Gastrocnemius medialis (tissue), 4 donors: ENCODE results near the gene SULT2A1.
"Not testable (repeated sequence)": the region's sequence is repeated elsewhere in the genome, so short reads cannot be mapped to it uniquely, and the experiment has no call there.

Experiments used
- POLR2A ChIP-seq, 2 donors: fragments of 450-650 bp; IDR thresholded peaks; one replicate each; pipeline ENCODE4 v1.6.1; 2017; ENCODE audit warnings: antibody characterized with exemption in 2 of 2, mild to moderate bottlenecking in 2 of 2, moderate library complexity in 2 of 2
- TF ChIP-seq, protein P1 (sequence below), 5 experiments: fragments of 450-650 bp in 3 of 5; fragments of 200-600 bp in 2 of 5; sonication (generic) in 2 of 5; IDR thresholded peaks in 4 of 5; conservative IDR thresholded peaks in 1 of 5; 1 replicate in 4 of 5; 2 replicates in 1 of 5; pipeline ENCODE4 v1.5.1; 2016 to 2019; ENCODE audit warnings: antibody characterized with exemption in 5 of 5, mild to moderate bottlenecking in 3 of 5, moderate library complexity in 3 of 5

DNA sequence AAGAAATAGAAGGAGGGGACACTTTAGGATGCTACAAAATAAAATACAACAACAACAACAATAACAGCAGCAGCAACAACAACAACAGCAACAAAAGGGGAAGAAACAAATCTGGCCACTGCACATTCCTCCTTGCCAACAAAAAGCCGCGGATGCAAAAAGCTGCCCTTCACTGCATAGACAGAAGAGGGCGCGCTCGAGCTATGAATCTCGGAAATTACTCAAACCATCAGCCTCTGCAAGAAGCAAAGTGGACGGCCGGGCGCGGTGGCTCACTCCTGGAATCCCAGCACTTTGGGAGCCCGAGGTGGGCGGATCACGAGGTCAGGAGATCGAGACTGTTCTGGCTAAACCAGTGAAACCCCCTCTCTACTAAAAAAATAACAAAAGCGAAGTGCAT is 34.0 kb upstream of the SULT2A1 start:
- TF ChIP-seq, protein P1, sequence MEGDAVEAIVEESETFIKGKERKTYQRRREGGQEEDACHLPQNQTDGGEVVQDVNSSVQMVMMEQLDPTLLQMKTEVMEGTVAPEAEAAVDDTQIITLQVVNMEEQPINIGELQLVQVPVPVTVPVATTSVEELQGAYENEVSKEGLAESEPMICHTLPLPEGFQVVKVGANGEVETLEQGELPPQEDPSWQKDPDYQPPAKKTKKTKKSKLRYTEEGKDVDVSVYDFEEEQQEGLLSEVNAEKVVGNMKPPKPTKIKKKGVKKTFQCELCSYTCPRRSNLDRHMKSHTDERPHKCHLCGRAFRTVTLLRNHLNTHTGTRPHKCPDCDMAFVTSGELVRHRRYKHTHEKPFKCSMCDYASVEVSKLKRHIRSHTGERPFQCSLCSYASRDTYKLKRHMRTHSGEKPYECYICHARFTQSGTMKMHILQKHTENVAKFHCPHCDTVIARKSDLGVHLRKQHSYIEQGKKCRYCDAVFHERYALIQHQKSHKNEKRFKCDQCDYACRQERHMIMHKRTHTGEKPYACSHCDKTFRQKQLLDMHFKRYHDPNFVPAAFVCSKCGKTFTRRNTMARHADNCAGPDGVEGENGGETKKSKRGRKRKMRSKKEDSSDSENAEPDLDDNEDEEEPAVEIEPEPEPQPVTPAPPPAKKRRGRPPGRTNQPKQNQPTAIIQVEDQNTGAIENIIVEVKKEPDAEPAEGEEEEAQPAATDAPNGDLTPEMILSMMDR (IDR thresholded peaks at IDR 0.05 in 4 of 5, conservative IDR thresholded peaks at IDR 0.05 in 1 of 5): peak in 2 of 5 experiments; percentile 43 to 64
- not testable (repeated sequence) for TF ChIP-seq POLR2A (IDR thresholded peaks at IDR 0.05)
